COLO829 (cell line): Measurements from ENCODE around the gene LHX3.
"Not testable (repeated sequence)": the region's sequence is repeated elsewhere in the genome, so short reads cannot be mapped to it uniquely, and the experiment has no call there.

Experiments
- DNase-seq: peaks from one replicate; pipeline ENCODE4 v3.0.0; 2012; ENCODE audit warnings: low spot score

LHX3 gene

GRCh38 chr9:136241542-136241941, 36.6 kb upstream of the LHX3 start:
- no peak for DNase-seq

GRCh38 chr9:136240941-136241340, 36.0 kb upstream of the LHX3 start:
- DNase-seq: no peak

GRCh38 chr9:136239983-136240330, 35.0 kb upstream of the LHX3 start:
- no peak for DNase-seq

GRCh38 chr9:136239135-136239982, 34.4 kb upstream of the LHX3 start:
- DNase-seq: no peak

GRCh38 chr9:136238342-136238732, 33.4 kb upstream of the LHX3 start:
- DNase-seq: no peak

- DNase-seq: no peak
Measured at GRCh38 chr9:136237486-136238341, 32.8 kb upstream of the LHX3 start.

GRCh38 chr9:136236471-136237410, 31.8 kb upstream of the LHX3 start:
- not testable (repeated sequence) for DNase-seq

GRCh38 chr9:136235709-136236455, 31.0 kb upstream of the LHX3 start:
- no peak for DNase-seq

GRCh38 chr9:136235171-136235570, 30.2 kb upstream of the LHX3 start:
- no peak for DNase-seq

- no peak for DNase-seq
Measured at GRCh38 chr9:136234597-136234996, 29.7 kb upstream of the LHX3 start.

GRCh38 chr9:136233868-136234267, 28.9 kb upstream of the LHX3 start:
- DNase-seq: no peak

GRCh38 chr9:136233411-136233810, 28.5 kb upstream of the LHX3 start:
- no peak for DNase-seq

GRCh38 chr9:136232969-136233368, 28.0 kb upstream of the LHX3 start:
- no peak for DNase-seq

- DNase-seq: no peak
Measured at GRCh38 chr9:136231478-136232297, 26.8 kb upstream of the LHX3 start.

- no peak for DNase-seq
Measured at GRCh38 chr9:136230773-136231172, 25.8 kb upstream of the LHX3 start.

- DNase-seq: no peak
Measured at GRCh38 chr9:136230365-136230764, 25.4 kb upstream of the LHX3 start.

- DNase-seq: no peak
Measured at GRCh38 chr9:136229096-136230065, 24.5 kb upstream of the LHX3 start.

- no peak for DNase-seq
Measured at GRCh38 chr9:136228107-136228875, 23.4 kb upstream of the LHX3 start.
